NCI-H345 (cell line): Measurements from ENCODE around the gene RPS6KA1.

ENCODE experiments used
- DNase-seq: peaks from one replicate; lab custom pipeline; 2025; lab: John Stamatoyannopoulos, UW

RPS6KA1 gene

GRCh38 chr1:26531651-26532131 is 2.1 kb downstream of the RPS6KA1 start:
- DNase-seq: no peak

- DNase-seq: no peak
Observed at GRCh38 chr1:26533951-26534509, 4.5 kb downstream of the RPS6KA1 start.

GRCh38 chr1:26535201-26535600 is 5.6 kb downstream of the RPS6KA1 start:
- DNase-seq: no peak

GRCh38 chr1:26536081-26536480 is 6.5 kb downstream of the RPS6KA1 start:
- DNase-seq: no peak

DNA sequence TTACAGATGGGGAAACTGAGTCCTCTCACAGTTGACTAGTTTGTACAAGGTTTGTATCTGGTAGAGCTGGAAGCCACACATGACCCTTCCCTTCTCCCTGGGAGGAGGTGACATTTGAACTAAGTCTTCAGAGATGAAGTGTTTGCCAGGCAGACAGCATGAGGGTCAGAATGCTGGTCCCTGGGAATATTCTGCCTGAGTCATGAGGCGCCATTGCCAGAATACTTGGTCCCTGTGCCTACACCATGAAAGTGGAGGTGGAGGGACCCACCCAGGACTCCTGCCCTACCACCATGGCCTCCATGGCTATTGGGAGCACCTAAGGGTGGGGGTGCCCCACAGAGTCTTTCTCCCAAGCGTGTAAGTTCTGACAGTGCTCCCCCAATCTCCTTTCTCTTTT is 7.0 kb downstream of the RPS6KA1 start:
- DNase-seq: no peak

- DNase-seq: no peak
Observed at GRCh38 chr1:26537951-26538352, 8.4 kb downstream of the RPS6KA1 start.

DNA sequence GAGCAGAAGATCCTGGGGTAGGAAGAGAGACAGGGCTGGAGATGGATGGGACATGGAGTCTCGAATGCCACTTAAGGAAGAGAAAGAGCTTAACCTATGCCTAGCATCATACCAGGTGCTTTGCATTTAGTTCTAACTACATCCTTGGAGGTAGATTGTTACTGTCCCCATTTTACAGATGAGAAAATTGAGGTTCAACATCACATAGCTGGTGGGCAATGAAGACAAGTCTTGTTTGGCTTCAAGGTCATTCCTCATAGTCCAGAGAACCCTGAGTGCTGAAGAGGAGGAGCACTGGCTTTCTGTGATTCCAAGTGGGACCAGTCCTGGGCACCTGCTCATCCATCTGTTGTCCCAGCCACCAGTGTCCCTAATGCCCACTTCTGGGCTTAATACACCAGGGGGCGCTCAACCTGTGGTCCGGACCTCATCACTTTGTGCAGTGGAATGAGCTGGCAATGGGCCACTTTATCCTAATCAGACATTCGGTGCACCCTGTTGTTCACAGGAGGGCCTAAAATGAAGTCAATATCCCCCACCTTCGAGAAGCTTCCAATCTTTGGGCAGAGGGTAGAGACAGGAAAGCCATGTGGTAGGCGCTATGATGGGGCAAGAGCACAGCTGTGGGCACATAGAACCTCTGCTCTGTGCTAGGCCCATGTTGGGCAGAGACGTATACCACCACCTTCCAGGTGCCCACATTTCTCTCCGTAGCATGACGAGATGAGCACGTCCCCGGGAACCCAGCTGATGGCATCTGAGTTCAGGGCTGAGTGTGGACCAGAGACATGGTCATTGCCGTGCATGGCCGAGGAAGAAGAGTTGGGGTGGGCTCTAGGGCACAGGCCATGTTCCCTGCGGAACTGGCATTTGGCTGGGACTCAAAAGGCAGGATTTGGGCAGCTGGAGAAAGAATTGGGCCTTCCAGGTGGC is 9.2 kb downstream of the RPS6KA1 start:
- DNase-seq: no peak

- DNase-seq: no peak
Observed at GRCh38 chr1:26539722-26540121, 10.2 kb downstream of the RPS6KA1 start.

DNA sequence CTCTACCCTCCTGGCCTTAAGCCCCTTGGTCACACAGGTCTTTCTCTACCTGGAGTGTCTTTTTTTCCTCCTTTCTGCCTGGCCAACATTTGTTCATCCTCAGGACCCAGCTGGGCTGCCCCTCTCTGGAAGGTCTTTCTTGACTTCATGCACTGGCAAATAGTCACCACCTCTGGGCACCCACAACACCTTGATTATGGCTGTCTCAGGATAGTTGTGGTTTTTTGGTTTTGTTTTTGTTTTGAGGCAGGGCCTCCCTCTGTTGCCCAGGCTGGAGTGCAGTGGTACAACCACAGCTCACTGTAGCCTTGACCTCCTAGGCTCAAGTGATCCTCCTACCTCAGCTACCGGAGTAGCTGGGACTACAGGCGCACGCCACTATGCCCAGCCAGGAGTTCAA is 10.8 kb downstream of the RPS6KA1 start:
- DNase-seq: no peak

DNA sequence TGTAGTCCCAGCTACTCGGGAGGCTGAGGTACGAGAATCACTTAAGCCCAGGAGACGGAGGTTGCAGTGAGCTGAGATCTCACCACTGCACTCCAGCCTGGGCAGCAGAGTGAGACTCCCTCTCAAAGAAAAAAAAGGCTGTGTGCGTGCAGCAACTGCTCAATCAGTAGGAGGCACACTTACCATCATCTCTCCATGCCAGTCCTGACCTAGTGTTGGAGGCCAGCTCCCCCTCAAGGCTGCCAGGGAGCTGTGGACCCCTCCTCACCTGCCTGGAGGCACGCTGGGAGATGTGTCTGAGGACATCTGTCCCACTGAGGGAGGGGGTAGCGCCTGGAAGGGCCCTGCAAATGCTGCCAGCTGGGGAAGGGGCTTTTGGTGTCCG is 11.9 kb downstream of the RPS6KA1 start:
- DNase-seq: no peak

GRCh38 chr1:26541816-26542711 is 12.5 kb downstream of the RPS6KA1 start:
- DNase-seq: no peak

GRCh38 chr1:26542771-26543451 is 13.3 kb downstream of the RPS6KA1 start:
- no peak for DNase-seq

GRCh38 chr1:26543462-26543861 is 13.9 kb downstream of the RPS6KA1 start:
- DNase-seq: no peak

GRCh38 chr1:26544126-26544525 is 14.6 kb downstream of the RPS6KA1 start:
- no peak for DNase-seq

GRCh38 chr1:26545969-26546323 is 16.4 kb downstream of the RPS6KA1 start:
- DNase-seq: no peak

DNA sequence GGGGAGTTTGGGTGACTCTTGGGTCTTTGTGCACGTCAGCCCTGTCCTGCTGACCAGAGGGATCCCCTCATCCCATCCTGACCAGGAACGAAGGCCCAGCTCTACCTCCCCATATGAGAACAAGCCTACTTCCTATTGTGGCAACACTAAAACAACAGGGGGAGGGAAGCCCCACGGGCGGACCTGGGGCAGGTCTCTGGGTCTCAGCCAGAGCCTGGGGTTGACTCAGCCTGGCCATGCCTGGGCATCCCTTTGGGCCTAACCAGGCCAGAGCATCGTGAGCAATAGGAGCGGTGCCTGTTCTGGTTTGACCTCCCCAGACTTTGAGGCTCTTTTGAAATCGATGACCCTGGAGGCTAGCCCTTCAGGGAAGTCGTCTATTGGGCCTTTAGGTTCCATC is 16.8 kb downstream of the RPS6KA1 start:
- DNase-seq: no peak

DNA sequence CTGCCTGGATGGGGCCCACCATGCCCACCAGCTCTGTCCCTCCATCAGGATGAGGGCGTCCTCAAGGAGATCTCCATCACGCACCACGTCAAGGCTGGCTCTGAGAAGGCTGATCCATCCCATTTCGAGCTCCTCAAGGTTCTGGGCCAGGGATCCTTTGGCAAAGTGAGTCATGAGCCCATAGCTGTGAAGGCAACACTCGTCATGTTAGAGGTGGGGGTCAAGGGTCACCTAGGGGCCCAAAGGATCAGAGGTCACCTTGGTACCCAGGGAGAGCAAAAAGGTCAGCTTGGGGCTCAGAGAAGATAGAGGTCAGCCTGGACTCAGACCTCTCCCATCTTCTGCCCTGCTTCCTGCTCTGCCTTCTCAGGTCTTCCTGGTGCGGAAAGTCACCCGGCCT is 17.3 kb downstream of the RPS6KA1 start:
- no peak for DNase-seq

DNA sequence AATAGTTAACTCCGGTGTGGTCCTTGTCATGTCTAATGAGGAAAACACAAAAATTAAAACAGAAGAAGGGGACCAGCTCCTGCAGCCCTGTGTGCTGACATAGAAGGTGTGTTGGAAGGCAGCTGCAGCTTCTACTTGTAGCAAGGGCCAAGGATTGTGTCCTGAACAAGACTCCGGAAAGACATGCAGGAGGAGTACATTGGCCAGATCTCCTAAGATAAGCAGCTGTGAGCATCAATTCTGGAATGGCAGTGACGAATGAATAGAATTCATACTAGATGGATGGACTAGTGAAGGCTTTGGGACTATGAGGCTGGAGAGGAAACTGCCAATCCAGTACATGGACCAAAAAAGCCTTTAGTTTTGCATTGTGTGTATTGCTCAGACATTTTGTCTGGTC is 19.3 kb downstream of the RPS6KA1 start:
- DNase-seq: no peak

- DNase-seq: no peak
Observed at GRCh38 chr1:26550946-26551345, 21.4 kb downstream of the RPS6KA1 start.

GRCh38 chr1:26552720-26553119 is 23.2 kb downstream of the RPS6KA1 start:
- no peak for DNase-seq

GRCh38 chr1:26553942-26554682 is 24.6 kb downstream of the RPS6KA1 start:
- no peak for DNase-seq
